Limb (tissue), 2 donors: Measurements from ENCODE around the gene RAVER2.

ENCODE experiments used
- DNase-seq, 2 donors: peaks; one replicate each; pipeline ENCODE4 v3.0.0-alpha.2; 2016; ENCODE audit errors: extremely low spot score in 2 of 2

Gene RAVER2

GRCh38 chr1:64875606-64876005, 130.7 kb downstream of the RAVER2 start:
- no peak for DNase-seq

GRCh38 chr1:64877151-64877550, 132.3 kb downstream of the RAVER2 start:
- no peak for DNase-seq

- DNase-seq = no peak
Measured at GRCh38 chr1:64877598-64877997, 132.7 kb downstream of the RAVER2 start.

GRCh38 chr1:64878090-64878489, 133.2 kb downstream of the RAVER2 start:
- no peak for DNase-seq

GRCh38 chr1:64878931-64879611, 134.2 kb downstream of the RAVER2 start:
- DNase-seq = no peak

- DNase-seq = no peak
Measured at GRCh38 chr1:64880449-64880848, 135.6 kb downstream of the RAVER2 start.

GRCh38 chr1:64881281-64881680, 136.4 kb downstream of the RAVER2 start:
- DNase-seq = no peak
